MM.1S (cell line): ENCODE data around the gene OR7C2.

Experiments
- DNase-seq: peaks from one replicate; pipeline ENCODE4 v3.0.0-alpha.2; 2015
- H2AFZ ChIP-seq: fragments of 300-600 bp; sonication (generic); 2 replicates; pipeline ENCODE4 v1.6.0; 2016; ENCODE audit warnings: antibody characterized with exemption, low read length
- H3F3A ChIP-seq: fragments of 300-600 bp; sonication (generic); 2 replicates; pipeline ENCODE4 v1.6.1; 2016; ENCODE audit warnings: mild to moderate bottlenecking, antibody characterized with exemption, low read length, moderate library complexity, mixed read lengths; ENCODE audit not compliant: insufficient read depth
- H3K27ac ChIP-seq: fragments of 300-600 bp; sonication (generic); 2 replicates; pipeline ENCODE4 v1.5.1; 2016; ENCODE audit warnings: mild to moderate bottlenecking, low read length
- H3K27me3 ChIP-seq: fragments of 300-600 bp; sonication (generic); replicated peaks from 2 replicates; pipeline ENCODE4 v1.6.0; 2016; ENCODE audit warnings: low read length; ENCODE audit not compliant: insufficient read depth
- H3K36me3 ChIP-seq: fragments of 300-600 bp; sonication (generic); replicated peaks from 2 replicates; pipeline ENCODE4 v1.6.1; 2016; ENCODE audit warnings: mild to moderate bottlenecking, low read length, mixed read lengths; ENCODE audit not compliant: insufficient read depth
- H3K4me1 ChIP-seq: fragments of 300-600 bp; sonication (generic); 2 replicates; pipeline ENCODE4 v1.6.1; 2016; ENCODE audit warnings: low read length, mixed read lengths
- H3K4me2 ChIP-seq: fragments of 300-600 bp; sonication (generic); 2 replicates; pipeline ENCODE4 v1.6.0; 2016; ENCODE audit warnings: low read depth, low read length
- H3K4me3 ChIP-seq: fragments of 300-600 bp; sonication (generic); 2 replicates; pipeline ENCODE4 v1.5.1; 2016; ENCODE audit warnings: low read length, mixed read lengths
- H3K79me2 ChIP-seq: fragments of 300-600 bp; sonication (generic); 2 replicates; pipeline ENCODE4 v1.6.1; 2016; ENCODE audit warnings: mixed run types, low read length, mixed read lengths
- H3K9ac ChIP-seq: fragments of 300-600 bp; sonication (generic); 2 replicates; pipeline ENCODE4 v1.6.1; 2016; ENCODE audit warnings: low read length, mixed read lengths
- H3K9me2 ChIP-seq: fragments of 300-600 bp; sonication (generic); replicated peaks from 2 replicates; pipeline ENCODE4 v1.6.1; 2016; ENCODE audit warnings: mild to moderate bottlenecking, low read length, mixed read lengths; ENCODE audit not compliant: insufficient read depth
- H3K9me3 ChIP-seq: fragments of 300-600 bp; sonication (generic); replicated peaks from 2 replicates; pipeline ENCODE4 v1.6.1; 2016; ENCODE audit warnings: mild to moderate bottlenecking, low read length, mixed read lengths; ENCODE audit not compliant: insufficient read depth
- H4K20me1 ChIP-seq: fragments of 300-600 bp; sonication (generic); 2 replicates; pipeline ENCODE4 v1.6.1; 2016; ENCODE audit warnings: mild to moderate bottlenecking, low read length, moderate library complexity, mixed read lengths; ENCODE audit not compliant: insufficient read depth
- CTCF ChIP-seq: fragments of 300-600 bp; sonication (generic); IDR thresholded peaks from 2 replicates; pipeline ENCODE4 v1.5.1; 2016; ENCODE audit warnings: antibody characterized with exemption, low read length, mixed read lengths
- EZH2 ChIP-seq: fragments of 300-600 bp; sonication (generic); optimal IDR thresholded peaks from 2 replicates; pipeline ENCODE3; 2017; ENCODE audit warnings: low read depth, mild to moderate bottlenecking, antibody characterized with exemption, low read length, mixed read lengths
- EZH2phosphoT487 ChIP-seq: fragments of 300-600 bp; sonication (generic); IDR thresholded peaks from 2 replicates; pipeline ENCODE4 v1.6.1; 2018; ENCODE audit warnings: antibody characterized with exemption, low read length

The OR7C2 gene

GRCh38 chr19:14949876-14950275 lies 8.6 kb downstream of the OR7C2 start:
- Histone ChIP-seq H3K4me2 (no peak overlapping the region), H3K36me3 (no peaks in the 10 kb centered on the region), H3K9ac (no peak overlapping the region), H2AFZ (no peak overlapping the region), H3K9me2 (no peaks in the 10 kb centered on the region), H4K20me1 (no peaks in the 10 kb centered on the region), H3K27me3 (peaks cover 57% of the 10 kb centered on the region), H3K4me1 (no peaks in the 10 kb centered on the region), H3K27ac (no peak overlapping the region), H3K9me3 (no peaks in the 10 kb centered on the region; the same call in 1 of the 2 replicates), H3K79me2 (no peaks in the 10 kb centered on the region), H3K4me3 (no peak overlapping the region), H3F3A (no peaks in the 10 kb centered on the region)
- no peak for DNase-seq
- TF ChIP-seq EZH2phosphoT487 (no peak), EZH2 (no peak), CTCF (no peak)

GRCh38 chr19:14950421-14950820 lies 9.1 kb downstream of the OR7C2 start:
- Histone ChIP-seq H3K79me2 (no peaks in the 10 kb centered on the region), H3K27ac (no peak overlapping the region), H3K4me2 (no peak overlapping the region), H3K9me3 (no peaks in the 10 kb centered on the region; the same call in 1 of the 2 replicates), H2AFZ (no peak overlapping the region), H3K36me3 (no peaks in the 10 kb centered on the region), H4K20me1 (no peaks in the 10 kb centered on the region), H3F3A (no peaks in the 10 kb centered on the region), H3K9ac (no peak overlapping the region), H3K4me3 (no peak overlapping the region), H3K27me3 (peaks cover 59% of the 10 kb centered on the region), H3K9me2 (no peaks in the 10 kb centered on the region), H3K4me1 (no peaks in the 10 kb centered on the region)
- DNase-seq, result no peak
- TF ChIP-seq EZH2phosphoT487 (no peak), EZH2 (no peak), CTCF (no peak)

GRCh38 chr19:14952767-14953166 lies 11.5 kb downstream of the OR7C2 start:
- Histone ChIP-seq H3K9me2 (no peaks in the 10 kb centered on the region), H4K20me1 (no peaks in the 10 kb centered on the region), H3K9ac (no peak overlapping the region), H3K79me2 (no peaks in the 10 kb centered on the region), H3K4me3 (no peak overlapping the region), H3K4me1 (no peaks in the 10 kb centered on the region), H3K4me2 (no peak overlapping the region), H3K27ac (no peak overlapping the region), H3K9me3 (no peaks in the 10 kb centered on the region; the same call in 1 of the 2 replicates), H2AFZ (no peak overlapping the region), H3F3A (no peaks in the 10 kb centered on the region), H3K27me3 (peaks cover 57% of the 10 kb centered on the region), H3K36me3 (no peaks in the 10 kb centered on the region)
- no peak for DNase-seq
- TF ChIP-seq EZH2phosphoT487 (no peak), CTCF (no peak), EZH2 (no peak)
